Head of caudate nucleus (tissue), 42 donors: Measurements from ENCODE around the gene RAB20.

Experiments
- DNase-seq, 42 donors: peaks; one replicate each; pipeline versions ENCODE4 v3.0.0 to v3.0.0-alpha.2; 2020 to 2021; ENCODE audit warnings: mixed read lengths in 7 of 42
- intact Hi-C: fragments of 100-400 bp; cut with DNase I; formaldehyde crosslinking; loops from one replicate; pipeline ENCODE4 v1.15.0; 2022

The RAB20 gene

DNA sequence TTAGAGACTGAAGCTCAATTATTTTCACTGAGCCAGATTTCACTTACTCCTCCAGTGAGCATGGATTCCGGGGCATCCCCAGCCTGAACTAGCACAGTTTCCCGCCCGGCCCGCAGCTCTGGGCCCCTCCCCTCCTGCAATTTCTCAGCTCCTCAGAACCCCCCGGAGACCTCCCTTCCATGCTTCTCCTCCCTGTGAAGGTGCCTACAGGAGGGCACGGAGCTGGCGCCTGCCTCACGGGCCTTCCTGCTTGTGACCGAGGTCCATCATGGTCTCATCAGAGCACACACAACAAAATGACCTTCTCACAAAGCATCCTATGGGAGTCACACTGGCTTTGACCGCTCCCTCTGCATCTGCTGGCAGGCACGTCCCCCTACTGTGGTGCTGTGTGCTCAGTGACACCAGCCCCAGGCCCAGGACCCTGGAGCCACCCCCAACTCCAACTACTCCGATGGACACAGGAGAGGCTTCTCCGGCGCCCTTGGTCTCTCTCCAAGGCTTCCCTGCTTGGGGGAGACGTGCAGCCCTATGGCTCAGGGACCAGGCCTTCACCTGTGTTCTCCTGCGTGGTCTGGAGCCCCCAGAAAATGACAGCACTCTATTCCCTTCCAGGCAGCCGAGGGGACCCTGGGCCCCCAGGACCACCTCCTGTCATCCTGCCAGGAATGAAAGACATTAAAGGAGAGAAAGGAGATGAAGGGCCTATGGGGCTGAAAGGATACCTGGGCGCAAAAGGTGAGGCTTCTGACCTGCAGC lies 77.1 kb downstream of the RAB20 start:
- no peak for DNase-seq
- intact Hi-C loops = no loop called here

DNA sequence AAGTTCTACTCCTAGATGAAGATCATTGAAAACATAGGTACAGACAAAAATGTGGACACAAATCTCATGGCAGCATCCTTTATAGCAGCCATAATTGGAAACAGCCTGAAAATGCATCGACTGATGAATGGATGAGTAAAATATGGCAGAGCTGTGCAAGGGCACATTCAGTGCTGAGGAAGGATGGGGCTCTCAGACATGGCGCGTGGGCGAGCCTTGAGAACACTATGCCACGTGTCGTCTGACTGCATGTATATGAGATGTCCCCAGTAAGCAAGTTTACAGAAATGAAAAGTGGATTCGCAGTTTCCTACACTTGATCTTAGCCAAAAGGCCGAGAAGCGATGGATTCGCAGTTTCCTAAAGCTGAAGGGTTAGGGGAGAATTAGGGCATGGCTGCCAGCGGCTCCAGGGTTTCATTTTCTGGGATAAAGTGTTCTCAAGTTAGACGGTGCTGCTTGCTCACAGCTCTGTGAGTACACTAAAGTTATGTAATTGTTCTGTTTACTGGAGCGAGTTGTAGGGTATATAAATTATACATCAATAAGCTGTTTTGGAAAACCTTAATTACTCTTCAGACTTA lies 78.0 kb downstream of the RAB20 start:
- no peak for DNase-seq
- intact Hi-C loops = no loop called here

DNA sequence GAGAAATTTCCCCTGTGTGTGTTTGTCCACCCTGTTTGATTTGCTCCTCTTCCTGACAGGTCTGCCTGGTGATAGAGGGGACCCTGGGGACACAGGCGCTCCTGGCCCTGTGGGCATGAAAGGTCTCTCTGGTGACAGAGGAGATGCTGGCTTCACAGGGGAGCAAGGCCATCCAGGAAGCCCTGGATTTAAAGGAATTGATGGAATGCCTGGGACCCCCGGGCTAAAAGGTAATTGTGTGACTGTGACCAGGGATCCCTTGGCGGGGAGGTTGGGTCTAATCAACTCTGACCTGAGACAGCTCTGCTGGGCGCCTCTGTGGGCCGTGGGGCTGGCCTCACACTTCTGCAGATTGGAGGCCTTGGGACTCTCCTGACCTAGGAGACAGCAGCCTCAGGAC lies 81.4 kb downstream of the RAB20 start:
- intact Hi-C loops = no loop called here

DNA sequence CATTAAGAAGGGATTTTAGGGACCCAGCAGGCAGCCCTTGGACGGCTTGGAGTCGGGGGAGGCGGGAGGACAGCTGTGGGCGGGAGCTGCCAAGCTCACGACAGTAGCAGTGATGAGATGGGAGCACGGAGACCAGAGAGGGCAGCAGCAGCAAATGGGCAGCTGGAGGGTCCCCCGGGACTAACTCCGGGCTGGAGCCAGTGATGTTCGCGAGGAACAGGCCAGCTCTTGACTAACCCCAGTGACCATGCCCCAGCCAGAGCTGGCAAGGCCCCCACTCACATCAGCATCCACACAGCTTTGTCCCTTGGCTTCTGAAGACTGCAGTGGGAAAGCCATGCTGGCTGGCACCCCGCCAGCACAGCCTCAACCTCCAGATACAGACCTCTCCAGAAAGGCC lies 81.9 kb downstream of the RAB20 start:
- intact Hi-C loops = no loop called here
- no peak for DNase-seq

More for the DNA sequence above, 81.4 kb downstream of the RAB20 start:
- no peak for DNase-seq

DNA sequence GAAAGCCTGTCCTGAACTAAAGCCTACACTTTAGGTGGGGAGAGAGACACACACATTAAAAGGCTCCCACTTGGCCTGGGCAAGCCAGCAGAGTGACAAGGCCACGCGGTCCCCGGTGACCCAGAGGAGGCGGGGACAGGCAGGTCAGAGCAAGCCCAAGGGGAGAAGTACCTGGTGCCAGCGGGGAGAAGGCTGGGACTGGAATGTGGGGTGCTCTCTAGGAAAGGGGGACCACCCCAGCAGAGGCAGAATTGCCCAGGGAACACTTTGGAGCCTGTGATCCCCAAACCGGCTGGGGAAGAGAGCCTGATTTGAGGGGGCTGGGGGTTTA lies 82.3 kb downstream of the RAB20 start:
- intact Hi-C loops = no loop called here

DNA sequence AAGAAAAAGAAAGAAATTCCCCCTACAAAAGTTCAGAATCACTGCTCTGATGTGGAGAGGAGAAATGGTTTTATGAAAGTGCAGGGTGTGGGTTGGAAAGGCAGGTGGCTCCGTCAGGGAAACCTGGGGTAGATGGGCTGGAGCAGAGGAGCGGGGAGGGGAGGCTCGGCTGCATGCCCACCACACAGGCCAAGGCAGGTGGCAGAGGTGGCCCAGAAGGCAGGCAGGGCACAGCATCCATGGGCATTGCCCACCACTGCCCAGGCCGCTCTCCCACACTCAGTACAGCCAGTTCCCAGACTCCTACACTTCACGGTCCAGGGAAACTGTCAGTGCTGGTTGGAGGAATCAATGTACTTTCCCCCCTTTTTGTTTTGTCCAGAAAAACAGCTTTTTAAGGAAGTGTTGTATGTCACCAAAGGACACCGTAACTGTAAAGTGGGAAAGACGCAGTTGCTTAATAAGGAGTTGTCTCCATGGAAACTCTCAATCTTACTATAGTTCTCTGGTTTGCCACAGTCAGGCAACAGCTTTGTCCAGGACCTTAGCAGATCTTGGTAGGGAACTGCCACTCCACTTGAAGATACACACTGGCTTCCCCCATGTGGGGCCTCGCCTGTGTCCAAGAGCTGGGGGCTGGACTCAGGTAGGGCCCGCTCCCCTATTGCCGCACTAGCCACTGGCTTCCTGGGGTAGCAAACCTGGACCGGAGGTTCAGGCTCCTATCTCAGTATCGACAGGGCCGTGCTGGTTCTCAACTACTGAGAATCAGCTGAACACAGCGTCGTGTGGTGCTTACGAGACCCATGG lies 82.9 kb downstream of the RAB20 start:
- no peak for DNase-seq
- intact Hi-C loops = no loop called here

More for the DNA sequence above, 82.3 kb downstream of the RAB20 start:
- no peak for DNase-seq

DNA sequence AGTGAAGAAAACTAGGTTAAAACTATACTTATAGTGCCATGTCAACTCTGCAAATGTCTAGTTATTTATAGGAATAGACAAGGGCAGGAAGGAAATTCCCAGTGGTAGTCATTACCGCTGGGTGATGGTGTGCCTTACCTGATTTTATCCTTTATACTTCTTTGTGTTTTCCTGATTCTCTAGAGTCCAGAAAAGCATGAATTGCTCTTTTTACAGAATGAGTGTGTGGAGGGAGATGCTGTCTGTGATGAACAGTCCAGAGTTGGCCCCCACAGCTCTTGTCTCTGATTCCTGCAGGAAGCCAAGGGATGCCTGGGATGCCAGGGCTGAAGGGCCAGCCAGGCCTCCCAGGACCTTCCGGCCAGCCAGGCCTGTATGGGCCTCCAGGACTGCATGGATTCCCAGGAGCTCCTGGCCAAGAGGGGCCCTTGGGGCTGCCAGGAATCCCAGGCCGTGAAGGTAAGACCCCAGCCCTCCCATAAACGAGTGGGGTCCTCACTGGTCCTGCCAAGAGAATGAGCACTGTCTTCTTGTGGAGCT lies 83.7 kb downstream of the RAB20 start:
- DNase-seq = no peak
- intact Hi-C loops = no loop called here

DNA sequence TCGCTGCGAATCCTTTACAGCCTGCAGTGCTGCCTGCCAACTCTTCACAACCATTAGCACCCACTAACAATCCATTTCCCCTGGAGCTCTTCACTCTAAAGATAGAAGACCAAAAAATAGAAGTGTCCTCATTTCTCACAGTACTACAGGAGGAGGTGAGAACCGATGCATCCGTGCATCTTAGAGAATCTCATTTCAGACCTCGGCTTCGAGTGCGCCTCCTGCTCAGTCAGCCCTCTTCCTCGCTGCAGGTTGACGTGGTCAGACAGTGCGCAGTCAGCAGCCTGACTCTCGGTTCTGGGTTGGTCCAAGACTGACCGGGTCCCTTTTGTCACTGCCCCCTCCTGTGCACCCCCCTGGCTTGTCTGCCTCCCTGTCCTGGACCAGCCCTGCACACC lies 85.3 kb downstream of the RAB20 start:
- DNase-seq = peak in 10 of 42 donors; percentile 6 to 67 (median 34)
- intact Hi-C loops = no loop called here

DNA sequence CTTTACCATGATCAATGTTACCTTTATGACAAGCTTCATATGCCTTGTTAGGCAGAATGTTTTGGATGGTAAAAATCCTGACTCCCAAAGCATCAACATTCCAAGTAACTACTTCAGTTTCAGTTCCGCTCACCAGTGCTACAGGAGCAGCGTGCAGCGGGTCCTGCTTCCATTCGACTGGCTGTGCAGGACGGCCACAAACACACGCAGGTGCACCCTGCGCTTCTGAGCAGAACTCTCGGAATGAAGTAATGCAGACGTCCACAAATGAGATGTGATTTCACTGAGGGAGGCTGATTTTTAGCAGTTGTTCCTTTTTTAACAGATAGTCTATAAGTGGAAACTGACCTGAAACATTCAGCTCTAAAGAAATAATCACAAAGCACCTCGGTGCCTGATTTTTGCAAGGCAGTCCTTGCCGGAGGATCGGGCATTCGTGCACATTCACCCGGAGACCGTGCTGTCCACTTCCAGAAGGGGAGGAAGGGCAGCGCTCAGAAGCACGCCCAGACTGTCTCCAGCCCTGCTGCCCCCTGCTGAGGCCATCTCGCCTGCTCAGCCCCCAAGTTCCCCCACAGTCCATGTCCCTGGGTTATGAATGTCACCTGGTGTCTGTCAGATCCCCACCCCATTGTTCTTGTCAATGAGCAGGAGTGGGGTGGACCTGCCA lies 85.8 kb downstream of the RAB20 start:
- intact Hi-C loops = no loop called here
- DNase-seq = peak in 1 of 42 donors; percentile 21

DNA sequence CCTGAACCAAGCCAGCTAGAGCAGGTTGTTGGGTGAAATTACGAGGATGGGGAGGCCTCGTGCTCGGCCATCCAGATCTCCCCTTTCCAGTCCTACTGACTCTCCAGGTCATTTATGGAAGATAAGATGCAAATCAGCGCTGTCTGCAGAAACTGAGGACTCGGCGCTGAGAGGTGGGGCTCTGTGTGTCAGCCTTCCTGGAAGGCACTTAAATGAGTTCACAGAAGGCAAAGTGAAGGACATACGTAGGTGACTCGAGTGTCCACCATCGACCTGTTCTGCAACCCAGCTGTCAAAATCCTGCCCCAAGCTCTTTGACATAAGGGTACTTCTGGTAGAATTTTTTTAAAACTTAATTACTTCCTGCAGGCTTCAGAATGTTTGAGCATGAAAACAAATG lies 86.4 kb downstream of the RAB20 start:
- no peak for DNase-seq
- intact Hi-C loops = no loop called here

DNA sequence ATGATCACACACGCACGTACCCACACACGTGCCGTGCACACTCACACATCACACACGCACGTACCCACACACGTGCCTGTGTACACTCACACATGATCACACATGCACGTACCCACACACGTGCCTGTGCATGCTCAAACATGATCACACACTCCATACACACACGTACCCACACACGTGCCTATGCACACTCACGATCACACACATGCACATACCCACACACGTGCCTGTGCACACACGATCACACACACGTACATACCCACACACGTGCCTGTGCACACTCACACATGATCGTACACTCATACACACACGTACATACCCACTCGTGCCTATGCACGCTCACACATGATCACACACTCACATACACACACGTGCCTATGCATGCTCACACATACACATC lies 86.8 kb downstream of the RAB20 start:
- intact Hi-C loops = no loop called here
- no peak for DNase-seq
